H9 (cell line): ENCODE data around the gene HDGFL1. TPM values are rescaled to one million over a fixed set of nuclear protein-coding genes. Genes with fewer than 3 reads are reported as not detected.

Experiments used
- DNase-seq: peaks from one replicate; pipeline ENCODE4 v3.0.0-alpha.2; 2017
- H2AFZ ChIP-seq: one replicate; pipeline ENCODE4 v1.6.1; 2013; ENCODE audit warnings: mild to moderate bottlenecking, low read length, control low read depth, moderate library complexity
- H2AK5ac ChIP-seq: 2 replicates; pipeline ENCODE4 v1.6.1; 2013; ENCODE audit warnings: low read length, control low read depth, mixed read lengths; ENCODE audit not compliant: insufficient read length
- H2BK120ac ChIP-seq: one replicate; pipeline ENCODE4 v1.6.1; 2013; ENCODE audit warnings: low read depth, mild to moderate bottlenecking, low read length, control low read depth, inconsistent platforms; ENCODE audit not compliant: poor library complexity, severe bottlenecking
- H2BK12ac ChIP-seq: 2 replicates; pipeline ENCODE4 v1.6.1; 2013; ENCODE audit warnings: low read length, control low read depth, mixed read lengths, low read depth; ENCODE audit not compliant: insufficient read length
- H2BK15ac ChIP-seq: 2 replicates; pipeline ENCODE4 v1.6.1; 2013; ENCODE audit warnings: low read depth, low read length, control low read depth
- H2BK20ac ChIP-seq: one replicate; pipeline ENCODE4 v1.6.1; 2013; ENCODE audit warnings: low read depth, mild to moderate bottlenecking, low read length, control low read depth, inconsistent platforms; ENCODE audit not compliant: poor library complexity, severe bottlenecking
- H2BK5ac ChIP-seq: 2 replicates; pipeline ENCODE4 v1.6.1; 2013; ENCODE audit warnings: low read length, control low read depth, mixed read lengths; ENCODE audit not compliant: insufficient read length
- H3K14ac ChIP-seq: 2 replicates; pipeline ENCODE4 v1.6.1; 2013; ENCODE audit warnings: low read length, control low read depth; ENCODE audit not compliant: insufficient read depth
- H3K18ac ChIP-seq: 2 replicates; pipeline ENCODE4 v1.6.1; 2013; ENCODE audit warnings: low read depth, mild to moderate bottlenecking, mixed read lengths, low read length, control low read depth; ENCODE audit not compliant: insufficient read length
- H3K23ac ChIP-seq: 2 replicates; pipeline ENCODE4 v1.6.1; 2013; ENCODE audit warnings: low read length, control low read depth, mixed read lengths, low read depth; ENCODE audit not compliant: insufficient read length
- H3K23me2 ChIP-seq: 2 replicates; pipeline ENCODE4 v1.6.1; 2013; ENCODE audit warnings: low read depth, mild to moderate bottlenecking, mixed read lengths, low read length, control low read depth; ENCODE audit not compliant: insufficient read length, poor library complexity, severe bottlenecking
- H3K27ac ChIP-seq: 2 replicates; pipeline ENCODE4 v1.5.1; 2013; ENCODE audit warnings: low read length, control low read depth, mixed read lengths, low read depth; ENCODE audit not compliant: insufficient read length
- H3K27me3 ChIP-seq: 2 replicates; pipeline ENCODE4 v1.6.1; 2013; ENCODE audit warnings: low read length, control low read depth, inconsistent platforms; ENCODE audit not compliant: insufficient read depth
- H3K4ac ChIP-seq: 2 replicates; pipeline ENCODE4 v1.6.1; 2013; ENCODE audit warnings: low read depth, mild to moderate bottlenecking, control low read depth, inconsistent platforms, low read length, moderate library complexity
- H3K4me1 ChIP-seq: 2 replicates; pipeline ENCODE4 v1.6.1; 2013; ENCODE audit warnings: low read length, control low read depth, inconsistent platforms; ENCODE audit not compliant: insufficient read depth
- H3K4me2 ChIP-seq: 2 replicates; pipeline ENCODE4 v1.6.1; 2013; ENCODE audit warnings: low read length, control low read depth, mixed read lengths; ENCODE audit not compliant: insufficient read length, insufficient read depth
- H3K56ac ChIP-seq: 2 replicates; pipeline ENCODE4 v1.6.1; 2013; ENCODE audit warnings: low read depth, mild to moderate bottlenecking, mixed read lengths, low read length, control low read depth; ENCODE audit not compliant: insufficient read length
- H3K79me1 ChIP-seq: 2 replicates; pipeline ENCODE4 v1.6.1; 2013; ENCODE audit warnings: low read depth, mild to moderate bottlenecking, moderate library complexity, low read length, control low read depth, inconsistent platforms; ENCODE audit not compliant: insufficient read depth, poor library complexity, severe bottlenecking
- H3K79me2 ChIP-seq: 2 replicates; pipeline ENCODE4 v1.6.1; 2013; ENCODE audit warnings: low read length, control low read depth, inconsistent platforms; ENCODE audit not compliant: insufficient read depth
- H3K9ac ChIP-seq: 2 replicates; pipeline ENCODE4 v1.6.1; 2013; ENCODE audit warnings: low read length, control low read depth, mixed read lengths; ENCODE audit not compliant: insufficient read length; ENCODE audit errors: extremely low read depth
- H3K9me3 ChIP-seq: one replicate; pipeline ENCODE4 v1.6.1; 2013; ENCODE audit warnings: low read depth, low read length, inconsistent platforms; ENCODE audit not compliant: control insufficient read depth
- H3T11ph ChIP-seq: one replicate; pipeline ENCODE4 v1.6.1; 2013; ENCODE audit warnings: mild to moderate bottlenecking, low read length, control low read depth, inconsistent platforms
- H4K20me1 ChIP-seq: one replicate; pipeline ENCODE4 v1.6.1; 2013; ENCODE audit not compliant: control insufficient read depth, insufficient read length, insufficient read depth
- H4K5ac ChIP-seq: 2 replicates; pipeline ENCODE4 v1.6.1; 2013; ENCODE audit warnings: low read depth, mild to moderate bottlenecking, mixed read lengths, low read length, control low read depth; ENCODE audit not compliant: insufficient read length
- H4K8ac ChIP-seq: replicated peaks from 2 replicates; pipeline ENCODE4 v1.6.1; 2013; ENCODE audit warnings: low read length, control low read depth, mixed read lengths, low read depth; ENCODE audit not compliant: insufficient read length
- H4K91ac ChIP-seq: 2 replicates; pipeline ENCODE4 v1.6.1; 2013; ENCODE audit warnings: low read depth, mild to moderate bottlenecking, moderate library complexity, mixed read lengths, low read length, control low read depth; ENCODE audit not compliant: insufficient read length
- H3K27ac Mint-ChIP-seq, 3 experiments: 2 replicates in 2 of 3; 3 replicates in 1 of 3; pipeline ENCODE4 v1.8.0; 2020 to 2021; ENCODE audit warnings: mixed read lengths in 3 of 3, mild to moderate bottlenecking in 1 of 3, moderate library complexity in 1 of 3
- H3K27me3 Mint-ChIP-seq: 2 replicates; pipeline ENCODE4 v1.8.0; 2021; ENCODE audit warnings: low read depth, mild to moderate bottlenecking, moderate library complexity, mixed read lengths
- H3K36me3 Mint-ChIP-seq, 3 experiments: 2 replicates in 2 of 3; 3 replicates in 1 of 3; pipeline ENCODE4 v1.8.0; 2020 to 2021; ENCODE audit warnings: low read depth in 3 of 3, mixed read lengths in 3 of 3; ENCODE audit not compliant: insufficient read depth in 1 of 3
- H3K4me1 Mint-ChIP-seq, 2 experiments: 2 replicates each; pipeline ENCODE4 v1.8.0; 2020; ENCODE audit warnings: mixed read lengths in 2 of 2
- H3K4me3 Mint-ChIP-seq, 2 experiments: 2 replicates in 1 of 2; 3 replicates in 1 of 2; pipeline ENCODE4 v1.8.0; 2020 to 2021; ENCODE audit warnings: mild to moderate bottlenecking in 2 of 2, mixed read lengths in 2 of 2, moderate library complexity in 1 of 2
- H3K9me3 Mint-ChIP-seq, 2 experiments: 2 replicates in 1 of 2; 3 replicates in 1 of 2; pipeline ENCODE4 v1.8.0; 2020; ENCODE audit warnings: mild to moderate bottlenecking in 2 of 2, mixed read lengths in 2 of 2, moderate library complexity in 1 of 2
- CTCF ChIP-seq: fragments of 200-600 bp; sonication (generic); conservative IDR thresholded peaks from 3 replicates; pipeline ENCODE4 v1.8.0; 2021; ENCODE audit warnings: antibody characterized with exemption, mild to moderate bottlenecking
- WGBS: extraction: QIAGEN DNeasy Blood & Tissue Kit; methylation state at CpG from one replicate; pipeline ENCODE4 v1.1.7; 2013; ENCODE audit warnings: missing lambda C conversion rate, low lambda C conversion rate, mixed read lengths; ENCODE audit not compliant: insufficient read length; ENCODE audit errors: extremely low coverage; 5-methylcytosine and 5-hydroxymethylcytosine counted together
- total RNA-seq: library from RNA; stranded (reverse); gene quantifications from 2 replicates; pipeline ENCODE4 v1.2.1, GENCODE V29; 2021

The HDGFL1 gene
- total RNA-seq, 1 experiment from 2014 or later = not detected

- H3K79me1 ChIP-seq = no peaks in the 10 kb centered on the region
- H3K9ac ChIP-seq = no peak overlapping the region
- Mint-ChIP-seq H3K4me3 (no peak overlapping the region), H3K9me3 (no peaks in the 10 kb centered on the region), H3K27ac (no peak overlapping the region), H3K36me3 (no peaks in the 10 kb centered on the region; a peak in 2 of 7 replicates), H3K4me1 (peaks cover 7 to 10% of the 10 kb centered on the region in 2 experiments), H3K27me3 (no peaks in the 10 kb centered on the region)
- H3K23ac ChIP-seq = no peak overlapping the region
- no peak overlapping the region for H4K91ac ChIP-seq
- no peak for TF ChIP-seq CTCF
- no peak overlapping the region for H2BK5ac ChIP-seq
- H3K27me3 ChIP-seq = no peaks in the 10 kb centered on the region
- no peak for DNase-seq
- no CpG with 5 or more reads among the region's 3 CpGs for WGBS
- no peaks in the 10 kb centered on the region for H3K23me2 ChIP-seq
- no peaks in the 10 kb centered on the region for H3K9me3 ChIP-seq
- no peak overlapping the region for H4K8ac ChIP-seq
- H4K5ac ChIP-seq = no peak overlapping the region
- no peaks in the 10 kb centered on the region for H3K79me2 ChIP-seq
- H3K14ac ChIP-seq = no peak overlapping the region
- no peak overlapping the region for H2AFZ ChIP-seq
- H3K4ac ChIP-seq = no peak overlapping the region
- no peak overlapping the region for H3K56ac ChIP-seq
- no peak overlapping the region for H2AK5ac ChIP-seq
- no peak overlapping the region for H2BK15ac ChIP-seq
- no peak overlapping the region for H2BK12ac ChIP-seq
- no peak overlapping the region for H2BK120ac ChIP-seq
- H3T11ph ChIP-seq = no peak overlapping the region
- H3K18ac ChIP-seq = no peak overlapping the region
- H3K27ac ChIP-seq = no peak overlapping the region
- H3K4me1 ChIP-seq = no peaks in the 10 kb centered on the region
- no peak overlapping the region for H2BK20ac ChIP-seq
- no peaks in the 10 kb centered on the region for H4K20me1 ChIP-seq
- H3K4me2 ChIP-seq = no peak overlapping the region
Measured at GRCh38 chr6:22612236-22612635, 42.9 kb downstream of the HDGFL1 start.
